Motor neuron (in vitro differentiated cells): ENCODE data around the gene RIPK3. TPM values are rescaled to one million over a fixed set of nuclear protein-coding genes. Genes with fewer than 3 reads are reported as not detected.
A peak's percentile ranks its signal among the peaks of the same experiment; 100 is the strongest.

Experiments used
- ATAC-seq, 8 experiments: fragments of 200-7000 bp; cut with Tn5 transposase; replicated peaks in 6 of 8; 2 replicates each; pipeline ENCODE4 v1.8.0; 2021; ENCODE audit warnings: mild to moderate bottlenecking in 8 of 8, moderate library complexity in 8 of 8
- H3K27ac ChIP-seq, 2 donors: fragments of 250-450 bp; sonication (Bioruptor Pico); 2 replicates each; pipeline ENCODE4 v1.9.0; 2021; ENCODE audit warnings: antibody characterized with exemption in 2 of 2, mild to moderate bottlenecking in 2 of 2, moderate library complexity in 1 of 2
- H3K4me1 ChIP-seq, 2 donors: fragments of 250-450 bp; sonication (Bioruptor Pico); replicated peaks in 1 of 2; 2 replicates each; pipeline ENCODE4 v1.6.1; 2021; ENCODE audit warnings: antibody characterized with exemption in 2 of 2, mild to moderate bottlenecking in 2 of 2, moderate library complexity in 1 of 2
- H3K4me3 ChIP-seq, 5 donors: fragments of 250-450 bp; sonication (Bioruptor Pico); 2 replicates each; pipeline ENCODE4 v1.9.0; 2021; ENCODE audit warnings: antibody characterized with exemption in 5 of 5, mild to moderate bottlenecking in 5 of 5, moderate library complexity in 4 of 5
- WGBS, 10 experiments: fragments of 450-650 bp; shearing (Covaris generic); methylation state at CpG; one replicate each; pipeline ENCODE4 v1.0.0; 2022; 5-methylcytosine and 5-hydroxymethylcytosine counted together
- in situ Hi-C, 9 experiments: fragments of 400-800 bp; cut with MboI; loops; one replicate each; pipeline ENCODE4 v1.15.0; 2021; ENCODE audit warnings: low sequenced_read_pairs in 9 of 9, low pct_unique_long_range_greater_than_20kb in 2 of 9; ENCODE audit not compliant: unreplicated experiment in 9 of 9
- total RNA-seq, 8 experiments: library from RNA; unstranded; fragments of 300-600 nt; gene quantifications; 2 replicates each; pipeline versions ENCODE4 v1.2.3 to v1.2.4, GENCODE V29; 2022

The RIPK3 gene
- total RNA-seq, 8 experiments from 2014 or later = 0.29 to 7.9 (median 1.3) TPM; not detected in 3

DNA sequence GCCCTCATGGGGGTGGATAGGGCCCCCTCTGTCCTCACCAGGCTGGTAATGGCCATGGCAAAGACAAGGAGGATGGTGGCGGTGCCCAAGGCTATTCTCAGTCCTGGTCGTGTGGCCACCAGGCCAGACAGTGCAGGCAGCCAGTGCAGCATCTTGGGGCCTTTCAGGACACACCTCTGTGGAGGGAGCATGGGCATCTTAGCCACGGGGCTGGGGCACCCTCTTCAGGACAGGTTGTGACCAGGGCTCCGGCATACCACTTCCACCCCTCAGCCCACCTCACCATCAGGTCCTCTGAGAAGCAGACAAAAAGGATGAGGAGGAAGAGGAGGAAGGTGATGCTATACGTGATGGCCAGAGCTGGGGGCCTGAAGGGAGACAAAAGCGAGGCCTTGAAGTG lies 15.8 kb downstream of the RIPK3 start:
- ATAC-seq = no peak
- H3K4me3 ChIP-seq = no peak overlapping the region
- H3K4me1 ChIP-seq = no peaks in the 10 kb centered on the region
- in situ Hi-C loops = no loop called here
- H3K27ac ChIP-seq = no peak overlapping the region
- WGBS, 10 experiments = 27 to 80% (median 51%) methylated on average over 1 to 3 of the region's 6 CpGs; no CpG with 5 or more reads in 7 of the 10 experiments

DNA sequence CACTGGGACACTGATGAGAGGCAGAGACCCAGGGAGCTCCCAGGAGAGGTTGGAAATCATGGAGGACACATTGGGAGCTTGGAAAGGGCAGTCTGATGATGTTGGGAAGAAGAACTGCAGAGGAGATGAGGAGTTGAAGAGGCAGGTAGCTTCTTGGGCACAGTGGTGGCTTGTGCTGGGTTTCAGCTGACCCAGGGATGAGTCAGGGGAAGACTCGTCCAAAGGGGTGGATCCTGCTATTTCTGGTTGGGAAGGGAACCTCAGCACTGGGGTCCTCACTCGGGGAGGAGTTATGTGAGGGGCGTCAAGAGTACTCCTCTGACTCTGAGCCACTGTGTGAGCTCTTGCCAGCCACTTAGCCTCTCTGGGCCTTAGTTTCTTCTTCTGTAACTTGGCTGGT lies 16.4 kb downstream of the RIPK3 start:
- in situ Hi-C loops = no loop called here
- Histone ChIP-seq H3K27ac (no peak overlapping the region), H3K4me3 (no peak overlapping the region), H3K4me1 (no peaks in the 10 kb centered on the region)
- 0 to 43% (median 10%) methylated on average over 1 to 2 of the region's 3 CpGs; no CpG with 5 or more reads in 6 of the 10 experiments for WGBS, 10 experiments
- ATAC-seq = no peak

DNA sequence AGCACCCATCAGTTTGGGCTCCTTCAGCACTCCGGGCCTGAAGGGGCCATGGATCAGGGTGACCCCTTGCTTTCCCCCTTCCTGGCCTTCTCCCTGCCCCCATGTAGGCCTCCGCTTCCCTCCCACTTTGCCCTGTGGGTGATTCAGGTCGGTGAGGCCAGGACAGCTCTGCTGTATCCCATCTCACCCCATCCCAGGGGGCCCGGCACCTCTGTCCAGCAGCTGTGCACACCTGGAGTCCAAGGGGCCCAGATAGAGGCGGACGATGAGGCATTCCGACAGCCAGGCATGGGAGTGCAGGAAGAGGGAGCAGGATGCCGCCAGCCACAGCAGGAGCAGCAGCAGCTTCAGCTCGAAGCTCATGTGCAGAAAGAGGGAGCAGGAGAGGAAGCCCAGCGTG lies 17.1 kb downstream of the RIPK3 start:
- no peak for ATAC-seq
- in situ Hi-C loops = no loop called here
- Histone ChIP-seq H3K27ac (no peak overlapping the region), H3K4me1 (no peaks in the 10 kb centered on the region), H3K4me3 (no peak overlapping the region)
- 10 to 76% (median 70%) methylated on average over 1 to 6 of the region's 10 CpGs; no CpG with 5 or more reads in 5 of the 10 experiments for WGBS, 10 experiments

DNA sequence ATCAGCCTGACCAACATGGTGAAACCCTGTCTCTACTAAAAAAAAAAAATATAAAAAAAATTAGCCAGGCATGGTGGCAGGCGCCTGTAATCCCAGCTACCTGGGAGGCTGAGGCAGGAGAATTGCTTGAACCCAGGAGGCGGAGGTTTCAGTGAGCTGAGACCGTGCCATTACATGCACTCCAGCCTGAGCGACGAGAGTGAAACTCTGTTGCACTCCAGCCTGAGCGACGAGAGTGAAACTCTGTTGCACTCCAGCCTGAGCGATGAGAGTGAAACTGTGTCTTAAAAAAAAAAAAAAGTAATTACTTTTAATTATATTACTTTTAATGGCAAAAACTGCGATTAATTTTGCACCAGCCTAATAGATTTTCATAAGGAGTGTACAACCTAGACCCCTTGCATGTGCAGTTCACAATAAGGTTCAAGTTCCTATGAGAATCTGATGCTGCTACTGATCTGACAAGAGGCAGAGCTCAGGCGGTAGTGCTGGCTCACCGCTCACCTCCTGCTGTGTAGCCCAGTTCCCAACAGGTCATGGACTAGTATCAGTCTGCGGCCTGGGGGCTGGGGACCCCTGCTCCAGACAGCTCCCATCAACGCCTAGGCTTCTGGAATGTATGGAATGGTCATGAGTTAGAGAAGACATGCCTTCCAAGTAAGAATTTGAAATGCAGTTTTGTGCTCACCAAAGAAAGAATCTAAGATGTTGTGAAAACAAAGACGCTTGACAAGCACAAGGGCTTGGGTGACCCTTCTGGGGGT lies 18.4 kb downstream of the RIPK3 start:
- in situ Hi-C loops = no loop called here
- no peak for ATAC-seq
- 60 to 100% (median 76%) methylated on average over 3 to 11 of the region's 14 CpGs; no CpG with 5 or more reads in 1 of the 10 experiments for WGBS, 10 experiments

GRCh38 chr14:24317141-24317928 lies 22.5 kb downstream of the RIPK3 start:
- H3K4me1 ChIP-seq = peaks cover 0 to 3% of the 10 kb centered on the region in 2 donors
- 70 to 100% (median 100%) methylated on average over 1 to 2 of the region's 3 CpGs; no CpG with 5 or more reads in 3 of the 10 experiments for WGBS, 10 experiments
- no peak overlapping the region for H3K27ac ChIP-seq
- H3K4me3 ChIP-seq = no peak overlapping the region
- in situ Hi-C loops = no loop called here
- peak in 3 of 8 experiments; percentile 51 to 83 (median 61) for ATAC-seq

More for the DNA sequence above, 18.4 kb downstream of the RIPK3 start:
- peaks cover 0 to 3% of the 10 kb centered on the region in 2 donors for H3K4me1 ChIP-seq
- no peak overlapping the region for H3K4me3 ChIP-seq
- H3K27ac ChIP-seq = no peak overlapping the region

GRCh38 chr14:24316597-24316950 lies 23.2 kb downstream of the RIPK3 start:
- ATAC-seq = peak in 1 of 8 experiments; percentile 24
- in situ Hi-C loops = no loop called here

DNA sequence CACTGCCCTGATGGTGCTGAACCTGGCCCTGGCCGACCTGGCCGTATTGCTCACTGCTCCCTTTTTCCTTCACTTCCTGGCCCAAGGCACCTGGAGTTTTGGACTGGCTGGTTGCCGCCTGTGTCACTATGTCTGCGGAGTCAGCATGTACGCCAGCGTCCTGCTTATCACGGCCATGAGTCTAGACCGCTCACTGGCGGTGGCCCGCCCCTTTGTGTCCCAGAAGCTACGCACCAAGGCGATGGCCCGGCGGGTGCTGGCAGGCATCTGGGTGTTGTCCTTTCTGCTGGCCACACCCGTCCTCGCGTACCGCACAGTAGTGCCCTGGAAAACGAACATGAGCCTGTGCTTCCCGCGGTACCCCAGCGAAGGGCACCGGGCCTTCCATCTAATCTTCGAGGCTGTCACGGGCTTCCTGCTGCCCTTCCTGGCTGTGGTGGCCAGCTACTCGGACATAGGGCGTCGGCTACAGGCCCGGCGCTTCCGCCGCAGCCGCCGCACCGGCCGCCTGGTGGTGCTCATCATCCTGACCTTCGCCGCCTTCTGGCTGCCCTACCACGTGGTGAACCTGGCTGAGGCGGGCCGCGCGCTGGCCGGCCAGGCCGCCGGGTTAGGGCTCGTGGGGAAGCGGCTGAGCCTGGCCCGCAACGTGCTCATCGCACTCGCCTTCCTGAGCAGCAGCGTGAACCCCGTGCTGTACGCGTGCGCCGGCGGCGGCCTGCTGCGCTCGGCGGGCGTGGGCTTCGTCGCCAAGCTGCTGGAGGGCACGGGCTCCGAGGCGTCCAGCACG lies 23.8 kb downstream of the RIPK3 start:
- no peak overlapping the region for H3K27ac ChIP-seq

More at GRCh38 chr14:24316597-24316950, 23.2 kb downstream of the RIPK3 start:
- Histone ChIP-seq H3K4me1 (peaks cover 0 to 3% of the 10 kb centered on the region in 2 donors), H3K4me3 (no peak overlapping the region), H3K27ac (no peak overlapping the region)
- WGBS, 10 experiments = 40 to 90% (median 78%) methylated on average over 1 to 6 of the region's 18 CpGs; no CpG with 5 or more reads in 6 of the 10 experiments

DNA sequence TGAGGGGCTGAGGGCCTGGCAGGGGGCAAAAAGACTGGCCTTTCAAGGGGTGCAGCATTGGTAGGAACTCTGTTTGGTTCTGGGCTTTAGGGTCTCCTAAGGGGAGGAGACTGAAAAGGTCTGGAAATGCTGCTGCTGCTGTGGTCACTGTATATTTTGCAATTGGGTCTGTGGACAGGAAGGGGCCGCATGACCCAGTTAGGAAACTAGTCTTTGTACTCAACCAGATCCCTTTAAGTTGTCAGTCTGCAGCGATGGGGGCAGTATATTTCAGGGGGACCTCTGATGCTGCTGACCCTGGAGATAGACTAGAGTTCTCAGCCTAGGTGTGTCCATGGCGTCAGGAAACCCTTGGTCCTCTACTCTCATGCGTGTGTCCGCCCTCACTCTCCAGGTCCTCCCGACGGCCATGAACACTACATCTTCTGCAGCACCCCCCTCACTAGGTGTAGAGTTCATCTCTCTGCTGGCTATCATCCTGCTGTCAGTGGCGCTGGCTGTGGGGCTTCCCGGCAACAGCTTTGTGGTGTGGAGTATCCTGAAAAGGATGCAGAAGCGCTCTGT lies 24.5 kb downstream of the RIPK3 start:
- in situ Hi-C loops = no loop called here
- H3K4me1 ChIP-seq = peaks cover 0 to 3% of the 10 kb centered on the region in 2 donors
- WGBS, 10 experiments = 60 to 100% (median 82%) methylated on average over 1 to 4 of the region's 10 CpGs; no CpG with 5 or more reads in 2 of the 10 experiments
- ATAC-seq = no peak
- no peak overlapping the region for H3K4me3 ChIP-seq
- H3K27ac ChIP-seq = no peak overlapping the region

More for the DNA sequence above, 23.8 kb downstream of the RIPK3 start:
- in situ Hi-C loops = no loop called here
- Histone ChIP-seq H3K4me1 (peaks cover 0 to 3% of the 10 kb centered on the region in 2 donors), H3K4me3 (no peak overlapping the region)
- 20 to 100% (median 80%) methylated on average over 1 to 22 of the region's 70 CpGs; no CpG with 5 or more reads in 3 of the 10 experiments for WGBS, 10 experiments
- ATAC-seq = peak in 4 of 8 experiments; percentile 13 to 72 (median 36)

GRCh38 chr14:24314377-24315193 lies 25.2 kb downstream of the RIPK3 start:
- Histone ChIP-seq H3K27ac (no peak overlapping the region), H3K4me3 (no peak overlapping the region), H3K4me1 (peaks cover 0 to 3% of the 10 kb centered on the region in 2 donors)
- WGBS, 10 experiments = 60 to 100% (median 90%) methylated on average over 1 to 2 of the region's 5 CpGs; no CpG with 5 or more reads in 4 of the 10 experiments
- in situ Hi-C loops = no loop called here
- ATAC-seq = no peak

- no peak for ATAC-seq
- WGBS, 10 experiments = 61 to 92% (median 65%) methylated on average over 1 to 2 of the region's 2 CpGs; no CpG with 5 or more reads in 5 of the 10 experiments
- Histone ChIP-seq H3K4me1 (peaks cover 0 to 3% of the 10 kb centered on the region in 2 donors), H3K27ac (no peak overlapping the region), H3K4me3 (no peak overlapping the region)
- in situ Hi-C loops = no loop called here
Observed at GRCh38 chr14:24313913-24314312, 25.9 kb downstream of the RIPK3 start.

DNA sequence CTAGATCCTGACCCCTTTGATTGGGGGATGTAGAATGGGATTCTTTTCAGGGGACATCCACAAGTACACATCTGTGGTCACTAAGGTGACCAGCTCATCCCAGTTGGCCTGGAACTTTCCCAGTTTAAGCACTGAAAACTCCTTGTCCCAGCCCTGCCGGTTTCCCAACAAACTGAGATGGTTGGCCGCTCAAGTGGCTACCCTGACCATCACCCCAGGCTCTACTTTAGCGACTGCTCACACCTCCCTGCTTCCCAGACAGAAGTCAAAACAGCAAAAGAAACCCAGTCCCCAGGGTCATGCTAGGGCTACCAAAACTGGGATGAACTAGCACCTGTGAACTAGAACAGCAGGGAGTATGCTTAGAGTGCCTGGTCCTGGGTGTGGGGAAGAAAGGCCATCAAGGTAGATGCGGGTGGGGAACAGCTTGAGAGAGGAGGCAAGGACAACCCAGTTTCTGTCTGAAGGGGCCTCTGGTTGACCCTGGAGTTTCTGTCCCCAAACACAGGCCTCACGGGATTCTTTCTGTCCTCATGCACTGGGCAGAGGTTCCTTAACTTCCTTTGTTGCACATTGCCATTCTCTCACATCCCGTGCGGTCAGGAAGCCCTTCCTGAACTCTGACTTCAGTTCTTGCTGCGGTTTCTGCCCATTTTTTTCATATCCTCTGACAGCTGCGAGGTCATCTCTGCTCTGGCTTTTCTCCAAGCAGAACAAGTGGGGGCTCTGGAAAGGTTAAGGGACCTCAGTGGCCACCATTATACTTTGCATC lies 26.9 kb downstream of the RIPK3 start:
- Histone ChIP-seq H3K4me1 (peaks cover 0 to 4% of the 10 kb centered on the region in 2 donors), H3K4me3 (no peak overlapping the region), H3K27ac (no peak overlapping the region)
- 78 to 100% (median 89%) methylated on average over 1 to 7 of the region's 9 CpGs; no CpG with 5 or more reads in 1 of the 10 experiments for WGBS, 10 experiments
- ATAC-seq = no peak
- in situ Hi-C loops = no loop called here
